CD4-positive, alpha-beta T cell treated with Interferon alpha-2 for 1 hour (primary cell): Measurements from ENCODE around the gene FHIT.

Experiments used
- DNase-seq, 2 donors: peaks; one replicate each; pipeline ENCODE4 v3.0.0-alpha.2; 2020 to 2022

Gene FHIT

GRCh38 chr3:59771768-59772181 is 1479.5 kb downstream of the FHIT start:
- DNase-seq: no peak

GRCh38 chr3:59769127-59769750 is 1482.0 kb downstream of the FHIT start:
- DNase-seq: no peak

- DNase-seq: no peak
These were observed 1484.9 kb downstream of the FHIT start for GRCh38 chr3:59766200-59766872.

- no peak for DNase-seq
These were observed 1487.1 kb downstream of the FHIT start for GRCh38 chr3:59764171-59764570.

- DNase-seq: no peak
These were observed 1488.3 kb downstream of the FHIT start for GRCh38 chr3:59762941-59763340.

GRCh38 chr3:59759298-59760031 is 1491.8 kb downstream of the FHIT start:
- no peak for DNase-seq

GRCh38 chr3:59758672-59759071 is 1492.6 kb downstream of the FHIT start:
- no peak for DNase-seq

GRCh38 chr3:59756934-59757333 is 1494.3 kb downstream of the FHIT start:
- no peak for DNase-seq

GRCh38 chr3:59754456-59755129 is 1496.7 kb downstream of the FHIT start:
- DNase-seq: no peak

GRCh38 chr3:59753808-59754450 is 1497.3 kb downstream of the FHIT start:
- DNase-seq: no peak

GRCh38 chr3:59752925-59753324 is 1498.3 kb downstream of the FHIT start:
- DNase-seq: no peak

- DNase-seq: no peak
These were observed 1499.6 kb downstream of the FHIT start for GRCh38 chr3:59751606-59752005.

GRCh38 chr3:59750391-59750790 is 1500.9 kb downstream of the FHIT start:
- no peak for DNase-seq

GRCh38 chr3:59749291-59749690 is 1502.0 kb downstream of the FHIT start:
- DNase-seq: no peak

- no peak for DNase-seq
These were observed 1504.7 kb downstream of the FHIT start for GRCh38 chr3:59746585-59746984.

GRCh38 chr3:59737241-59737640 is 1514.0 kb downstream of the FHIT start:
- no peak for DNase-seq

- DNase-seq: no peak
These were observed 1517.2 kb downstream of the FHIT start for GRCh38 chr3:59734061-59734460.

- DNase-seq: no peak
These were observed 1518.0 kb downstream of the FHIT start for GRCh38 chr3:59733041-59733809.

GRCh38 chr3:59731943-59732342 is 1519.3 kb downstream of the FHIT start:
- DNase-seq: no peak

- no peak for DNase-seq
These were observed 1520.7 kb downstream of the FHIT start for GRCh38 chr3:59730591-59730990.

- no peak for DNase-seq
These were observed 1522.7 kb downstream of the FHIT start for GRCh38 chr3:59728587-59728908.

- no peak for DNase-seq
These were observed 1523.2 kb downstream of the FHIT start for GRCh38 chr3:59727902-59728586.
